Measurements from ENCODE around the gene VGLL4. TPM values are rescaled to one million over a fixed set of nuclear protein-coding genes. Genes with fewer than 3 reads are reported as not detected.

VGLL4 gene
- total RNA-seq, 2 experiments from 2014 or later, result 36.1 to 74.5 TPM

DNA sequence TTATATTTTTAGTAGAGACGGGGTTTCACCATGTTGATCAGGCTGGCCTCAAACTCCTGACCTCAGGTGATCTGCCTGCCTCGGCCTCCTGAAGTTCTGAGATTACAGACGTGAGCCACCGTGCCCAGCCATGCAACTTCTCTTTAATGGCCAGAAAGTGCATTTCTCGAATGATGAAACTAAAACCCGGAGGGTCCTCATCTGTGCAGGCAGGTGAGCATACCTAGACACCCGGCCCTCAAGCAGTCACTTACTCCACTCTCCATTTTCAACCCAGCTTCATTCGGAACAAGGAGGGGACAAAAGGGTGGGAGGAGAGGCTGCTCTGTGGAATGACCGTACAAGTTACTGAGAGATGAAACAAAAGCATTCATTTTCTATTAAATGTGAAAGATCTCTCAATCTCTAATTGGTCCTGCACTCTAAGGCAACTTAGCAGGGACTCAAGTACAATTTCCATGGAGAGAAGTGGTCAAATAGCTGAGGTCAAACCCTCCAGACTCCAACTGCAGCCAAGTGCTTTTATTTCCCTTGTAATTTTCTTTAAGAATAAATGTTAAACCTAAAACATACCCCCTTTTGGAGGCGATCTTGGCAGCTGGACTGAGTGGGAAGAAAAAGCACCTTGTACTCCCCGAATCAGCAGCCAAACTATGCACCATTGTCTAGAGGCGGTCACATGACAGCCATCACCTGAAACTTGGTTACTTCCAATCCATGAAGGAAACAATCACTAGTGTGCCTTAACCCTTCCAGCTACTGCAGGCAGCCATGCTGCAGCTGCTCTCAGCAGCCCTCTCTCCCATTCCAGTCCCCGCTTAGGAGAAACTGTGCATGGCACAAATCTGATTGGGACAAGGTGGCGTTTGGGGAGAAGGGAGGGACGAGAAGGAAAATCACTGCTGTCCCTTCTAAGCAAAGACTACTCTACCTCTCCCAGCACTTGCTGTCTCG lies 62.2 kb downstream of the VGLL4 start:
- no peak for DNase-seq (ENCODE audit: low spot score)
- Histone ChIP-seq H3K9me2 (ENCODE audit: insufficient read depth, low read length) (no peaks in the 10 kb centered on the region), H4K20me1 (ENCODE audit: insufficient read depth, low read length) (peaks cover 41% of the 10 kb centered on the region), H3K9me3 (ENCODE audit: low read length) (no peaks in the 10 kb centered on the region), H2AFZ (ENCODE audit: low read length) (no peak overlapping the region), H3K36me3 (ENCODE audit: insufficient read depth, low read length) (peaks cover 14% of the 10 kb centered on the region; the same call in 1 of the 2 replicates), H3K4me3 (ENCODE audit: low read depth, low read length, poor library complexity, severe bottlenecking) (peak overlapping the region; percentile 53), H3K79me2 (ENCODE audit: insufficient read depth, low read depth, low read length) (peaks cover 71% of the 10 kb centered on the region; the same call in 1 of the 2 replicates), H3K4me1 (ENCODE audit: insufficient read depth, low read length, poor library complexity, severe bottlenecking) (peaks cover 32% of the 10 kb centered on the region), H3K4me2 (ENCODE audit: low read length) (peak overlapping the region; percentile 78), H3K27ac (ENCODE audit: low read depth, low read length, poor library complexity, severe bottlenecking) (no peak overlapping the region)
- POLR2A ChIA-PET, result interaction anchor here (0.7 to 1.0 kb wide), 3 partner anchors 9 to 67 kb away, joined by 3 to 5 read pairs (median 5); no protein-coding TSS in a partner anchor
- CTCF ChIA-PET (ENCODE audit: unreplicated experiment), result no interaction called here
- TF ChIP-seq EZH2phosphoT487 (IDR thresholded peaks at IDR 0.05; ENCODE audit: borderline replicate concordance, low read depth, low read length), result no peak
- TF ChIP-seq, protein P1, sequence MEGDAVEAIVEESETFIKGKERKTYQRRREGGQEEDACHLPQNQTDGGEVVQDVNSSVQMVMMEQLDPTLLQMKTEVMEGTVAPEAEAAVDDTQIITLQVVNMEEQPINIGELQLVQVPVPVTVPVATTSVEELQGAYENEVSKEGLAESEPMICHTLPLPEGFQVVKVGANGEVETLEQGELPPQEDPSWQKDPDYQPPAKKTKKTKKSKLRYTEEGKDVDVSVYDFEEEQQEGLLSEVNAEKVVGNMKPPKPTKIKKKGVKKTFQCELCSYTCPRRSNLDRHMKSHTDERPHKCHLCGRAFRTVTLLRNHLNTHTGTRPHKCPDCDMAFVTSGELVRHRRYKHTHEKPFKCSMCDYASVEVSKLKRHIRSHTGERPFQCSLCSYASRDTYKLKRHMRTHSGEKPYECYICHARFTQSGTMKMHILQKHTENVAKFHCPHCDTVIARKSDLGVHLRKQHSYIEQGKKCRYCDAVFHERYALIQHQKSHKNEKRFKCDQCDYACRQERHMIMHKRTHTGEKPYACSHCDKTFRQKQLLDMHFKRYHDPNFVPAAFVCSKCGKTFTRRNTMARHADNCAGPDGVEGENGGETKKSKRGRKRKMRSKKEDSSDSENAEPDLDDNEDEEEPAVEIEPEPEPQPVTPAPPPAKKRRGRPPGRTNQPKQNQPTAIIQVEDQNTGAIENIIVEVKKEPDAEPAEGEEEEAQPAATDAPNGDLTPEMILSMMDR (conservative IDR thresholded peaks at IDR 0.05; ENCODE audit: low read length), result no peak
- intact Hi-C loops (cut with micrococcal nuclease; ENCODE audit: unreplicated experiment), result loop anchor here (10.0 kb wide), 1 partner anchor 63 kb away; the partner anchor contains the start of gene VGLL4
- no TSS peak for BruUV-seq (replicated peaks)

DNA sequence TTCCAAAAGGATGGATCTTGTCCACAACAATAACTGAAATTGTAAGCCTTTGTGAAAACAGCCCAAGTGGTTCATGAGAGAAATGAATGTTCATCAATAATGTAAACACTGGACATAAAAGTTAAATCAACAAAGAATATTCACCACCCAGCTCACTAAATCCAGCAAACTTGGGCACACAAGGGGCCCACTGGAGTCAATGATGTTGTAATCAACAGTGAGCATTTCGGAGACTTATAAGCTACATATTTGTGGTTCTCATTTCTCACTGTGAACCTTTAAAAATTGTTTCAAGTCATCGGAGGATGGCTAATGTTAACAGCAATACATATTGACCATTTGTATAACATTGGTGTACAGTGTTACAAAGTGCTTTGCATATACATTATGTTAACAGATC lies 63.1 kb downstream of the VGLL4 start:
- TF ChIP-seq, protein P1 (conservative IDR thresholded peaks at IDR 0.05; ENCODE audit: low read length), result no peak
- no peak for TF ChIP-seq EZH2phosphoT487 (IDR thresholded peaks at IDR 0.05; ENCODE audit: borderline replicate concordance, low read depth, low read length)
- Histone ChIP-seq H3K4me3 (ENCODE audit: low read depth, low read length, poor library complexity, severe bottlenecking) (no peak overlapping the region), H3K36me3 (ENCODE audit: insufficient read depth, low read length) (peaks cover 10% of the 10 kb centered on the region; the same call in 1 of the 2 replicates), H3K27ac (ENCODE audit: low read depth, low read length, poor library complexity, severe bottlenecking) (no peak overlapping the region), H3K79me2 (ENCODE audit: insufficient read depth, low read depth, low read length) (peaks cover 68% of the 10 kb centered on the region; the same call in 1 of the 2 replicates), H3K4me2 (ENCODE audit: low read length) (no peak overlapping the region), H3K9me2 (ENCODE audit: insufficient read depth, low read length) (no peaks in the 10 kb centered on the region), H4K20me1 (ENCODE audit: insufficient read depth, low read length) (peaks cover 42% of the 10 kb centered on the region), H2AFZ (ENCODE audit: low read length) (no peak overlapping the region), H3K9me3 (ENCODE audit: low read length) (no peaks in the 10 kb centered on the region), H3K4me1 (ENCODE audit: insufficient read depth, low read length, poor library complexity, severe bottlenecking) (peaks cover 39% of the 10 kb centered on the region)
- intact Hi-C loops (cut with micrococcal nuclease; ENCODE audit: unreplicated experiment), result loop anchor here (10.0 kb wide), 1 partner anchor 64 kb away; the partner anchor contains the start of gene VGLL4
- POLR2A ChIA-PET, result interaction anchor here (0.7 to 1.0 kb wide), 3 partner anchors 10 to 68 kb away, joined by 3 to 5 read pairs (median 5); no protein-coding TSS in a partner anchor
- CTCF ChIA-PET (ENCODE audit: unreplicated experiment), result no interaction called here
- BruUV-seq (replicated peaks), result no TSS peak
- DNase-seq (ENCODE audit: low spot score), result no peak

Measured in OCI-LY7 (cell line).